Measurements from ENCODE around the gene MYPOP.

MYPOP gene

GRCh38 chr19:45901912-45902650, at the start of gene MYPOP:
Gene MYPOP (minus strand): TSS chr19:45902613. CDS start chr19:45901773, 840 bp downstream.
- peak; percentile 53 for DNase-seq

- DNase-seq = no peak
Measured at GRCh38 chr19:45947926-45948325, 45.5 kb upstream of the MYPOP start.

GRCh38 chr19:45940515-45940805, 38.0 kb upstream of the MYPOP start:
- no peak for DNase-seq

- DNase-seq = no peak
Measured at GRCh38 chr19:45939792-45940514, 37.5 kb upstream of the MYPOP start.

- DNase-seq = no peak
Measured at GRCh38 chr19:45938733-45939319, 36.4 kb upstream of the MYPOP start.

- DNase-seq = peak; percentile 20
Measured at GRCh38 chr19:45935267-45935666, 32.9 kb upstream of the MYPOP start.

- peak; percentile 24 for DNase-seq
Measured at GRCh38 chr19:45934551-45935230, 32.3 kb upstream of the MYPOP start.

- DNase-seq = no peak
Measured at GRCh38 chr19:45933759-45934158, 31.3 kb upstream of the MYPOP start.

GRCh38 chr19:45931055-45931454, 28.6 kb upstream of the MYPOP start:
- no peak for DNase-seq

GRCh38 chr19:45929247-45929646, 26.8 kb upstream of the MYPOP start:
- no peak for DNase-seq

GRCh38 chr19:45927565-45928261, 25.3 kb upstream of the MYPOP start:
- peak; percentile 96 for DNase-seq

- DNase-seq = no peak
Measured at GRCh38 chr19:45924891-45925447, 22.6 kb upstream of the MYPOP start.

- DNase-seq = peak; percentile 58
Measured at GRCh38 chr19:45922281-45922680, 19.9 kb upstream of the MYPOP start.

GRCh38 chr19:45920458-45920857, 18.0 kb upstream of the MYPOP start:
- DNase-seq = peak; percentile 57

GRCh38 chr19:45919678-45920077, 17.3 kb upstream of the MYPOP start:
- DNase-seq = no peak

GRCh38 chr19:45918721-45919120, 16.3 kb upstream of the MYPOP start:
- DNase-seq = no peak

GRCh38 chr19:45917421-45918091, 15.1 kb upstream of the MYPOP start:
- peak; percentile 65 for DNase-seq

GRCh38 chr19:45913874-45914830, 11.7 kb upstream of the MYPOP start, which contains the start of gene NANOS2:
Gene NANOS2 (minus strand): TSS chr19:45914778. CDS start chr19:45914693, 85 bp downstream.
- peak; percentile 73 for DNase-seq

GRCh38 chr19:45911291-45911690, 8.9 kb upstream of the MYPOP start:
- DNase-seq = no peak

- no peak for DNase-seq
Measured at GRCh38 chr19:45908956-45909355, 6.5 kb upstream of the MYPOP start.

- DNase-seq = no peak
Measured at GRCh38 chr19:45906221-45906620, 3.8 kb upstream of the MYPOP start.
